Testis (tissue), 3 donors: Measurements from ENCODE around the gene MESD. TPM values are rescaled to one million over a fixed set of nuclear protein-coding genes. Genes with fewer than 3 reads are reported as not detected.

Experiments used
- DNase-seq: peaks from one replicate; pipeline ENCODE4 v3.0.0-alpha.2; 2019
- H3K27ac ChIP-seq, 2 donors: fragments of 200-600 bp; sonication (generic); one replicate each; pipeline ENCODE4 v1.5.1; 2019
- H3K27me3 ChIP-seq: fragments of 200-600 bp; sonication (generic); one replicate; pipeline ENCODE4 v1.5.1; 2019
- H3K36me3 ChIP-seq: fragments of 200-600 bp; sonication (generic); one replicate; pipeline ENCODE4 v1.5.1; 2017; ENCODE audit warnings: low read depth; ENCODE audit errors: missing control alignments
- H3K4me1 ChIP-seq: fragments of 200-600 bp; sonication (generic); one replicate; pipeline ENCODE4 v1.5.1; 2019
- H3K4me3 ChIP-seq, 2 donors: fragments of 200-600 bp; sonication (generic); one replicate each; pipeline ENCODE4 v1.5.1; 2017 to 2019
- H3K9me3 ChIP-seq: fragments of 200-600 bp; sonication (generic); one replicate; pipeline ENCODE4 v1.5.1; 2017
- CTCF ChIP-seq, 3 experiments: fragments of 450-650 bp in 2 of 3; fragments of 200-600 bp in 1 of 3; sonication (generic) in 1 of 3; IDR thresholded peaks; one replicate each; pipeline ENCODE4 v1.5.1; 2016 to 2019; ENCODE audit warnings: antibody characterized with exemption in 3 of 3, mild to moderate bottlenecking in 2 of 3, moderate library complexity in 1 of 3
- POLR2A ChIP-seq: fragments of 450-650 bp; IDR thresholded peaks from one replicate; pipeline ENCODE4 v1.6.1; 2017; ENCODE audit warnings: antibody characterized with exemption, mild to moderate bottlenecking, moderate library complexity
- WGBS, 2 donors: methylation state at CpG; one replicate each; pipeline ENCODE4 v1.1.5; 2018; 5-methylcytosine and 5-hydroxymethylcytosine counted together
- intact Hi-C: fragments of 100-400 bp; cut with DNase I; formaldehyde crosslinking; loops from one replicate; pipeline ENCODE4 v1.15.1; 2023; ENCODE audit warnings: low total_unique reads
- polyA plus RNA-seq: library from polyadenylated mRNA; stranded (reverse); fragments of 350-450 nt; fragmentation: Illumina TruSeq; extraction: RNeasy Lipid Tissue Mini Kit (QIAGEN cat#74804); gene quantifications from one replicate; pipeline ENCODE4 v1.2.3, GENCODE V29; 2014; ENCODE audit warnings: low read depth, low replicate concordance; ENCODE audit not compliant: insufficient read depth
- total RNA-seq, 2 donors: library from RNA; depleted of rRNA; stranded (reverse); fragments of >200 nt; gene quantifications; one replicate each; pipeline ENCODE4 v1.2.3, GENCODE V29; 2016

MESD gene
- total and polyA plus RNA-seq, 3 donors from 2014 or later: 26.0 to 39.8 (median 38.5) TPM

GRCh38 chr15:80996247-80996646 lies 6.6 kb upstream of the MESD start:
- no peak for TF ChIP-seq POLR2A
- TF ChIP-seq CTCF (IDR thresholded peaks at IDR 0.05): peak in 2 of 3 experiments; percentile 5 to 14

GRCh38 chr15:80992441-80992840 lies 2.8 kb upstream of the MESD start:
- H3K27ac ChIP-seq: no peak overlapping the region
- no peak for TF ChIP-seq CTCF (IDR thresholded peaks at IDR 0.05)
- TF ChIP-seq POLR2A: no peak
- no peaks in the 10 kb centered on the region for H3K9me3 ChIP-seq
- peaks cover 10% of the 10 kb centered on the region for H3K4me1 ChIP-seq
- no peaks in the 10 kb centered on the region for H3K36me3 ChIP-seq
- no peak for DNase-seq
- H3K27me3 ChIP-seq: no peaks in the 10 kb centered on the region
- WGBS, 2 donors: 95 to 100% methylated on average over 1 of the region's 1 CpG
- no peak overlapping the region for H3K4me3 ChIP-seq
- intact Hi-C loops: no loop called here

More at GRCh38 chr15:80996247-80996646, 6.6 kb upstream of the MESD start:
- WGBS, 2 donors: 96 to 97% methylated on average over 1 of the region's 1 CpG
- Histone ChIP-seq H3K4me1 (no peaks in the 10 kb centered on the region), H3K27ac (no peak overlapping the region), H3K36me3 (no peaks in the 10 kb centered on the region), H3K9me3 (no peaks in the 10 kb centered on the region), H3K4me3 (no peak overlapping the region), H3K27me3 (no peaks in the 10 kb centered on the region)
- DNase-seq: no peak
- intact Hi-C loops: no loop called here

GRCh38 chr15:80992006-80992405 lies 2.4 kb upstream of the MESD start:
- Histone ChIP-seq H3K9me3 (no peaks in the 10 kb centered on the region), H3K4me1 (peaks cover 10% of the 10 kb centered on the region), H3K36me3 (no peaks in the 10 kb centered on the region), H3K27me3 (no peaks in the 10 kb centered on the region), H3K4me3 (no peak overlapping the region), H3K27ac (peak overlapping the region in 1 of 2 donors; percentile 10)
- TF ChIP-seq CTCF (IDR thresholded peaks at IDR 0.05): no peak
- TF ChIP-seq POLR2A: no peak
- intact Hi-C loops: no loop called here
- DNase-seq: no peak
- WGBS, 2 donors: 88 to 90% methylated on average over 4 of the region's 4 CpGs

GRCh38 chr15:80991421-80991820 lies 1.8 kb upstream of the MESD start:
- Histone ChIP-seq H3K27me3 (no peaks in the 10 kb centered on the region), H3K4me3 (no peak overlapping the region), H3K36me3 (no peaks in the 10 kb centered on the region), H3K4me1 (peaks cover 10% of the 10 kb centered on the region), H3K27ac (peak overlapping the region; percentile 53 to 97), H3K9me3 (no peaks in the 10 kb centered on the region)
- 60 to 66% methylated on average over 5 of the region's 5 CpGs for WGBS, 2 donors
- intact Hi-C loops: no loop called here
- peak; percentile 61 for DNase-seq
- TF ChIP-seq CTCF (IDR thresholded peaks at IDR 0.05) (no peak), POLR2A (no peak)

GRCh38 chr15:80990955-80991354 lies 1.3 kb upstream of the MESD start:
- Histone ChIP-seq H3K36me3 (no peaks in the 10 kb centered on the region), H3K9me3 (no peaks in the 10 kb centered on the region), H3K4me3 (no peak overlapping the region), H3K4me1 (peaks cover 10% of the 10 kb centered on the region), H3K27ac (peak overlapping the region; percentile 53 to 97), H3K27me3 (no peaks in the 10 kb centered on the region)
- DNase-seq: no peak
- TF ChIP-seq POLR2A (no peak), CTCF (IDR thresholded peaks at IDR 0.05) (no peak)
- 57 to 86% methylated on average over 1 of the region's 1 CpG for WGBS, 2 donors
- intact Hi-C loops: no loop called here
